ENCODE measurements around the gene FNBP1L. TPM values are rescaled to one million over a fixed set of nuclear protein-coding genes. Genes with fewer than 3 reads are reported as not detected.
"Not testable (repeated sequence)": the region's sequence is repeated elsewhere in the genome, so short reads cannot be mapped to it uniquely, and the experiment has no call there.

Gene FNBP1L
- total RNA-seq, 2 donors from 2014 or later: 48.3 to 54.4 TPM

GRCh38 chr1:93546162-93546863 lies 98.4 kb downstream of the FNBP1L start:
- no peak for DNase-seq
- intact Hi-C loops (cut with DNase I): no loop called here

GRCh38 chr1:93549131-93549530 lies 101.2 kb downstream of the FNBP1L start:
- H3K9me3 ChIP-seq: no peaks in the 10 kb centered on the region
- no peak for DNase-seq
- H3K4me1 ChIP-seq: no peaks in the 10 kb centered on the region
- intact Hi-C loops (cut with DNase I): no loop called here
- H3K36me3 ChIP-seq: no peaks in the 10 kb centered on the region
- TF ChIP-seq CTCF (IDR thresholded peaks at IDR 0.05): no peak
- H3K27me3 ChIP-seq: no peaks in the 10 kb centered on the region
- no peak overlapping the region for H3K4me3 ChIP-seq
- no peak overlapping the region for H3K27ac ChIP-seq
- H3K9ac ChIP-seq (ENCODE audit: low read depth in 2 of 2, low read length in 2 of 2): no peak overlapping the region

More at GRCh38 chr1:93546162-93546863, 98.4 kb downstream of the FNBP1L start:
- Histone ChIP-seq H3K4me1 (no peaks in the 10 kb centered on the region), H3K27ac (no peak overlapping the region), H3K9ac (ENCODE audit: low read depth in 2 of 2, low read length in 2 of 2) (no peak overlapping the region), H3K36me3 (no peaks in the 10 kb centered on the region), H3K9me3 (no peaks in the 10 kb centered on the region), H3K27me3 (no peaks in the 10 kb centered on the region), H3K4me3 (no peak overlapping the region)
- no peak for TF ChIP-seq CTCF (IDR thresholded peaks at IDR 0.05)

GRCh38 chr1:93549811-93550210 lies 101.9 kb downstream of the FNBP1L start:
- no peak overlapping the region for H3K27ac ChIP-seq
- H3K9ac ChIP-seq (ENCODE audit: low read depth in 2 of 2, low read length in 2 of 2): no peak overlapping the region
- no peaks in the 10 kb centered on the region for H3K27me3 ChIP-seq
- no peak overlapping the region for H3K4me3 ChIP-seq
- no peaks in the 10 kb centered on the region for H3K36me3 ChIP-seq
- H3K4me1 ChIP-seq: peaks cover 5% of the 10 kb centered on the region
- DNase-seq: no peak
- H3K9me3 ChIP-seq: no peaks in the 10 kb centered on the region
- intact Hi-C loops (cut with DNase I): no loop called here
- no peak for TF ChIP-seq CTCF (IDR thresholded peaks at IDR 0.05)

GRCh38 chr1:93552741-93553455 lies 105.0 kb downstream of the FNBP1L start:
- peak; percentile 47 for DNase-seq
- H3K4me1 ChIP-seq: peaks cover 7% of the 10 kb centered on the region
- H3K9ac ChIP-seq (ENCODE audit: low read depth in 2 of 2, low read length in 2 of 2): peak overlapping the region in 1 of 2 donors; percentile 41
- no peak for TF ChIP-seq CTCF (IDR thresholded peaks at IDR 0.05)
- no peaks in the 10 kb centered on the region for H3K36me3 ChIP-seq
- peak overlapping the region; percentile 53 for H3K27ac ChIP-seq
- no peaks in the 10 kb centered on the region for H3K9me3 ChIP-seq
- intact Hi-C loops (cut with DNase I): no loop called here
- H3K27me3 ChIP-seq: no peaks in the 10 kb centered on the region
- H3K4me3 ChIP-seq: no peak overlapping the region

GRCh38 chr1:93553886-93554490 lies 106.1 kb downstream of the FNBP1L start:
- H3K9me3 ChIP-seq; H3K4me1 ChIP-seq; H3K36me3 ChIP-seq; H3K27me3 ChIP-seq; H3K9ac ChIP-seq (ENCODE audit: low read depth in 2 of 2, low read length in 2 of 2); intact Hi-C loops (cut with DNase I); H3K4me3 ChIP-seq: not testable (repeated sequence)
- peak overlapping the region; percentile 53 for H3K27ac ChIP-seq
- peak; percentile 84 for DNase-seq

All from colonic mucosa (tissue), 4 donors.